22Rv1 (cell line): Measurements from ENCODE around the gene CHRFAM7A.
"Not testable (repeated sequence)": the region's sequence is repeated elsewhere in the genome, so short reads cannot be mapped to it uniquely, and the experiment has no call there.

Experiments used
- ZFX ChIP-seq: fragments of 450-650 bp; IDR thresholded peaks from 2 replicates; pipeline ENCODE4 v1.6.1; 2017; ENCODE audit warnings: antibody characterized with exemption, borderline replicate concordance
- TF ChIP-seq, protein P1 (sequence below): fragments of 450-650 bp; IDR thresholded peaks from 2 replicates; pipeline ENCODE4 v1.5.1; 2017; ENCODE audit warnings: mild to moderate bottlenecking

DNA sequence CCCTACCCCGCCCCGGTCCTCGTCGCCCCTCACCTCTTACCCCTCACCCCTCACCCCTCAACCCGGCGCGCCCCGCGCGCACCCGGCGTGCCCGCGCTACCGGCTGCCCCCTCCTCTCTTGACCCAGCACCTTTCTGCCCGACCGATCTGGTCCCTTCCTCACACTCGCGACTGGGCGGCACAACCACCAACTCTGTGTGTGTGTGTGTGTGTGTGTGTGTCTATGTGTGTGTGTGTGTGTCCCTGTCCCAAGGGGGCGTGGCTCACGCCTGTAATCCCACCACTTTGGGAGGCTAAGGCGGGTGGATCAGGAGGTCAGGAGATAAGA lies 288 bp upstream of the CHRFAM7A start:
- not testable (repeated sequence) for TF ChIP-seq ZFX
- TF ChIP-seq, protein P1, sequence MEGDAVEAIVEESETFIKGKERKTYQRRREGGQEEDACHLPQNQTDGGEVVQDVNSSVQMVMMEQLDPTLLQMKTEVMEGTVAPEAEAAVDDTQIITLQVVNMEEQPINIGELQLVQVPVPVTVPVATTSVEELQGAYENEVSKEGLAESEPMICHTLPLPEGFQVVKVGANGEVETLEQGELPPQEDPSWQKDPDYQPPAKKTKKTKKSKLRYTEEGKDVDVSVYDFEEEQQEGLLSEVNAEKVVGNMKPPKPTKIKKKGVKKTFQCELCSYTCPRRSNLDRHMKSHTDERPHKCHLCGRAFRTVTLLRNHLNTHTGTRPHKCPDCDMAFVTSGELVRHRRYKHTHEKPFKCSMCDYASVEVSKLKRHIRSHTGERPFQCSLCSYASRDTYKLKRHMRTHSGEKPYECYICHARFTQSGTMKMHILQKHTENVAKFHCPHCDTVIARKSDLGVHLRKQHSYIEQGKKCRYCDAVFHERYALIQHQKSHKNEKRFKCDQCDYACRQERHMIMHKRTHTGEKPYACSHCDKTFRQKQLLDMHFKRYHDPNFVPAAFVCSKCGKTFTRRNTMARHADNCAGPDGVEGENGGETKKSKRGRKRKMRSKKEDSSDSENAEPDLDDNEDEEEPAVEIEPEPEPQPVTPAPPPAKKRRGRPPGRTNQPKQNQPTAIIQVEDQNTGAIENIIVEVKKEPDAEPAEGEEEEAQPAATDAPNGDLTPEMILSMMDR: not testable (repeated sequence)
